Measurements from ENCODE around the gene SHB.
A peak's percentile ranks its signal among the peaks of the same experiment; 100 is the strongest.

The SHB gene

DNA sequence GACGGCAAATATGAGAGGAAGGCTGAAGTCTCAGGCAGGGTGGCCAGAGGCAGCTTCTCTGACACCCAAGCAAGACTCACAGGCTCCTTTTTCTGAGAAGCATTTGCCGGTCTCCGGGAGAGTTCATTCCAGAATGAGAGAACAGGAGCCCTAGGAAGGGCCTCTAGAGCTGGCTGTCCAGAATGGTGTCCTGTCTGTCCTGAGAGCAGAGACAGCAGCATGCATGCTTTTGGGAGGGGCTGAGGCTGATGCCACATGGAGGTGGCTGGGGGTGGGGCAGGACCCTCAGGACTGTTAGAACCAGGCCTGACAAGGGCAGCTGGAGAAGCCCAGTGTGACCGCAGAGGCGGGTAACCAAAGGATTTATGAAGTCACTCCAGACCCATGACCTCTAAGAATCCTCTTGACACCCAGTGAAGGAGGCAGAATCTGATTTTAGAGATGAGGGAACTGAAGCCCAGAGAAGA lies 60.0 kb downstream of the SHB start:
- Histone ChIP-seq H3K27me3 (ENCODE audit: control insufficient read depth, insufficient read depth, low read length) (no peaks in the 10 kb centered on the region), H3K4me1 (ENCODE audit: control insufficient read depth, insufficient read depth, low read length) (peaks cover 39% of the 10 kb centered on the region), H3K9me3 (ENCODE audit: control insufficient read depth, insufficient read depth, low read depth, low read length) (no peaks in the 10 kb centered on the region), H3K4me3 (ENCODE audit: low read depth, low read length) (no peak overlapping the region), H3K9ac (ENCODE audit: low read length) (peak overlapping the region; percentile 39), H3K27ac (ENCODE audit: low read depth, low read length) (peak overlapping the region; percentile 28; the same call in 1 of the 2 replicates), H3K36me3 (ENCODE audit: control insufficient read depth, insufficient read depth, low read length) (peaks cover 18% of the 10 kb centered on the region; the same call in 1 of the 2 replicates)

- Histone ChIP-seq H3K9ac (ENCODE audit: low read length) (peak overlapping the region; percentile 39), H3K36me3 (ENCODE audit: control insufficient read depth, insufficient read depth, low read length) (peaks cover 14% of the 10 kb centered on the region; the same call in 1 of the 2 replicates), H3K9me3 (ENCODE audit: control insufficient read depth, insufficient read depth, low read depth, low read length) (no peaks in the 10 kb centered on the region), H3K4me1 (ENCODE audit: control insufficient read depth, insufficient read depth, low read length) (peaks cover 35% of the 10 kb centered on the region), H3K27me3 (ENCODE audit: control insufficient read depth, insufficient read depth, low read length) (no peaks in the 10 kb centered on the region), H3K27ac (ENCODE audit: low read depth, low read length) (peak overlapping the region; percentile 28; the same call in 1 of the 2 replicates), H3K4me3 (ENCODE audit: low read depth, low read length) (no peak overlapping the region)
Observed at GRCh38 chr9:38008168-38009034, 60.6 kb downstream of the SHB start.

DNA sequence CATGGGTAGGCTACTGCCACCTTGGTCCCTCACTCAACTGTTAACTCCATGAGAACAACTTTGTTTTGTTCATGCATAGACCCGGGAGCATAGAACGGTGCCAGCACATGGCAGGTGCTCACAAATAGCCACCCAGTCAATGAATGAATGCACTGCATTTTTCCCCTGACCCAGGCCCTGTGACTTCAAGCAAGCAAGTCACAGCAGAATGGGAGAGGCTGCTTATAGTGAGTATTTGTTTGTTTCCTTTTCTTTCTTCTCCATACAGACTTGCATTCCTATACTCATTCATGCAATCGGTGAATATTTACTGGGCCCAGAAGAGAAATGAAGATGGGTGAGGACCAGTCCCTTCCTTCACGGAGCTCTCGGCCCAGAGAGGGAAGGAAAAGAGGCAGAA lies 62.0 kb downstream of the SHB start:
- H3K4me1 ChIP-seq (ENCODE audit: control insufficient read depth, insufficient read depth, low read length), result peaks cover 35% of the 10 kb centered on the region
- no peak overlapping the region for H3K27ac ChIP-seq (ENCODE audit: low read depth, low read length)
- no peaks in the 10 kb centered on the region for H3K9me3 ChIP-seq (ENCODE audit: control insufficient read depth, insufficient read depth, low read depth, low read length)
- H3K36me3 ChIP-seq (ENCODE audit: control insufficient read depth, insufficient read depth, low read length), result peaks cover 7% of the 10 kb centered on the region; the same call in 1 of the 2 replicates
- H3K4me3 ChIP-seq (ENCODE audit: low read depth, low read length), result no peak overlapping the region
- H3K9ac ChIP-seq (ENCODE audit: low read length), result no peak overlapping the region
- no peaks in the 10 kb centered on the region for H3K27me3 ChIP-seq (ENCODE audit: control insufficient read depth, insufficient read depth, low read length)

GRCh38 chr9:38006163-38006562 lies 62.9 kb downstream of the SHB start:
- H3K27ac ChIP-seq (ENCODE audit: low read depth, low read length), result no peak overlapping the region
- no peak overlapping the region for H3K9ac ChIP-seq (ENCODE audit: low read length)
- peaks cover 35% of the 10 kb centered on the region for H3K4me1 ChIP-seq (ENCODE audit: control insufficient read depth, insufficient read depth, low read length)
- no peaks in the 10 kb centered on the region for H3K27me3 ChIP-seq (ENCODE audit: control insufficient read depth, insufficient read depth, low read length)
- no peak overlapping the region for H3K4me3 ChIP-seq (ENCODE audit: low read depth, low read length)
- no peaks in the 10 kb centered on the region for H3K9me3 ChIP-seq (ENCODE audit: control insufficient read depth, insufficient read depth, low read depth, low read length)
- H3K36me3 ChIP-seq (ENCODE audit: control insufficient read depth, insufficient read depth, low read length), result peaks cover 6% of the 10 kb centered on the region; the same call in 1 of the 2 replicates

DNA sequence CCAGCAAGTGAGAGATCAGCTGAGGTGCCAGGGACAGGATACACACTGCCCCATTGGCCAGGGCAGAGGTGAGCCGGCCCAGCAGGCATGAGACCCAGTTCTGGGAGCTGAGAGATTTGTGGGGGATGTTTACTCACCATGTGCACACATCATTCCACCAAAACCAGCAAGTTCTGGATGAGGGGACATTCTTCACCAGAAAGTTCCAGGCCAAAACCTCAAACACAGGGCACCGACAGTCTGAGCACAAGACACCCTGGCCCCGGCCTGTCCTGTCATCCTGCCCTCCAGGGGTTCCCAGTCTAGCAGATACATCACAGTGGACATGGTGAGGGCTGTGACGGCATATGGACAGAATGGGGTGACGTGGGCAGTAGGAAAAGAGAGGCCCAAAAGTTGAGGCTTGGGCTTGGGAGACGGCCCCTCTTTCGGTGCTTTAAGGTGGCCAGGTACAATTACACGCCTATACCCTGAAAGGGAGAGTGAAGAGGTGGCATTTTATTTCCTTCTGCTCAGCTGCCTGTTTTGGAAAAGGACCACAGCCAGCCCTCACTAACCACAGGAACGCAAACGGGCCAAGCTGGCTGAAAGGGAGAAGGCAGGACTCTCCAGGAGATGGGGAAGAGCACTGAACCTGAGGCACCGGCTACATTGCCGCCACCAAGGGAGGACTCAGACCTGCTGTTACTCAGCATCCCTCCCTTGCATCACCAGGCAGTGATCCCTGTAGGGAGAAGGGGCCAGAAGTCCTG lies 64.0 kb downstream of the SHB start:
- Histone ChIP-seq H3K4me3 (ENCODE audit: low read depth, low read length) (no peak overlapping the region), H3K4me1 (ENCODE audit: control insufficient read depth, insufficient read depth, low read length) (peaks cover 40% of the 10 kb centered on the region), H3K27ac (ENCODE audit: low read depth, low read length) (no peak overlapping the region)

GRCh38 chr9:38003946-38004808 lies 64.8 kb downstream of the SHB start:
- H3K4me3 ChIP-seq (ENCODE audit: low read depth, low read length), result no peak overlapping the region
- peaks cover 6% of the 10 kb centered on the region; the same call in 1 of the 2 replicates for H3K36me3 ChIP-seq (ENCODE audit: control insufficient read depth, insufficient read depth, low read length)
- peaks cover 43% of the 10 kb centered on the region for H3K4me1 ChIP-seq (ENCODE audit: control insufficient read depth, insufficient read depth, low read length)
- no peak overlapping the region for H3K9ac ChIP-seq (ENCODE audit: low read length)
- H3K9me3 ChIP-seq (ENCODE audit: control insufficient read depth, insufficient read depth, low read depth, low read length), result no peaks in the 10 kb centered on the region
- H3K27me3 ChIP-seq (ENCODE audit: control insufficient read depth, insufficient read depth, low read length), result no peaks in the 10 kb centered on the region
- H3K27ac ChIP-seq (ENCODE audit: low read depth, low read length), result no peak overlapping the region

More for the DNA sequence above, 64.0 kb downstream of the SHB start:
- no peak overlapping the region for H3K9ac ChIP-seq (ENCODE audit: low read length)
- H3K9me3 ChIP-seq (ENCODE audit: control insufficient read depth, insufficient read depth, low read depth, low read length), result no peaks in the 10 kb centered on the region
- peaks cover 6% of the 10 kb centered on the region; the same call in 1 of the 2 replicates for H3K36me3 ChIP-seq (ENCODE audit: control insufficient read depth, insufficient read depth, low read length)
- no peaks in the 10 kb centered on the region for H3K27me3 ChIP-seq (ENCODE audit: control insufficient read depth, insufficient read depth, low read length)

GRCh38 chr9:38003230-38003629 lies 65.8 kb downstream of the SHB start:
- Histone ChIP-seq H3K36me3 (ENCODE audit: control insufficient read depth, insufficient read depth, low read length) (peaks cover 6% of the 10 kb centered on the region; the same call in 1 of the 2 replicates), H3K9ac (ENCODE audit: low read length) (no peak overlapping the region), H3K4me3 (ENCODE audit: low read depth, low read length) (no peak overlapping the region), H3K27ac (ENCODE audit: low read depth, low read length) (no peak overlapping the region), H3K9me3 (ENCODE audit: control insufficient read depth, insufficient read depth, low read depth, low read length) (no peaks in the 10 kb centered on the region), H3K27me3 (ENCODE audit: control insufficient read depth, insufficient read depth, low read length) (no peaks in the 10 kb centered on the region), H3K4me1 (ENCODE audit: control insufficient read depth, insufficient read depth, low read length) (peaks cover 41% of the 10 kb centered on the region)

DNA sequence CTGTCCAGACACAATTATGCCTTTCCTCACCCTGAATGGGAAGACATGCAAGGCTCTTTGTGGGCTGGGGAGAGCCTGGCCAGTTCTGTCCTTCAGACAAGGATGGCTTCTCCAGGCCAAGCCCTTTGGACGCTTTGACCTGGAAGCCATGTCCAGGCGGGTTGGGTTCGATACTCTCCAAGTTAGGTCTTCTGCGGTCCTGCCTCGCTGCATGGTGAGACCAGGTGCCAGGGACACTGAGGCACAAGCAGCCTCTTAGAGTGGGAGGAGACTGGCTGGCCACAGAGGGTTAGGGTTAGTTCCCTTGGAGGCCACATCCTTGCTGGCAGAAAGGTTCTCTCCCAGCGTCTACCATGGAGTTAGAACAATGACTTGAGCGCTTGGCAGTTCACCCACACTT lies 67.6 kb downstream of the SHB start:
- peaks cover 29% of the 10 kb centered on the region; the same call in 1 of the 2 replicates for H3K4me1 ChIP-seq (ENCODE audit: control insufficient read depth, insufficient read depth, low read length)
- H3K4me3 ChIP-seq (ENCODE audit: low read depth, low read length), result no peak overlapping the region
- no peaks in the 10 kb centered on the region for H3K27me3 ChIP-seq (ENCODE audit: control insufficient read depth, insufficient read depth, low read length)
- no peak overlapping the region for H3K27ac ChIP-seq (ENCODE audit: low read depth, low read length)
- peaks cover 6% of the 10 kb centered on the region; the same call in 1 of the 2 replicates for H3K36me3 ChIP-seq (ENCODE audit: control insufficient read depth, insufficient read depth, low read length)
- H3K9me3 ChIP-seq (ENCODE audit: control insufficient read depth, insufficient read depth, low read depth, low read length), result no peaks in the 10 kb centered on the region
- H3K9ac ChIP-seq (ENCODE audit: low read length), result no peak overlapping the region

DNA sequence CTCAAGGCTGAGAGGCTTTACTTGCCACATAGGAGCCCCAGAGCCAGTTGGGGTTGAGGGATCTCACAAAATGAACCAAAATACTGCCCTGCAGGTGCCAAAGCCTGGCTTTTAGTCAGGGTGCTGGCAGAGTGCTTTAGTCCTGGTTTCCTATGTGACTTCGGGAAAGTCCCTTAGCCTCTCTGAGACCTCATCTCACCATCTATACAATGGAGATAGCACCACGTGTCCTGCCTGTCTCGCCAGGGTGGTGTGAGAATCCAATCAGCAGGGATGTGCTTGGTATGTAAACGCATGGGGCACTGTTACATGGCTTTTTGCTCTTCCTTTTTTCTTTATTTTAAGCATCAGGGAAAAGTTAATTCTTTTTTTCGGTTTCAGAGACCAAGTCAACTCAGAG lies 68.3 kb downstream of the SHB start:
- Histone ChIP-seq H3K9me3 (ENCODE audit: control insufficient read depth, insufficient read depth, low read depth, low read length) (no peaks in the 10 kb centered on the region), H3K4me1 (ENCODE audit: control insufficient read depth, insufficient read depth, low read length) (peaks cover 29% of the 10 kb centered on the region; the same call in 1 of the 2 replicates), H3K9ac (ENCODE audit: low read length) (no peak overlapping the region), H3K4me3 (ENCODE audit: low read depth, low read length) (no peak overlapping the region), H3K27me3 (ENCODE audit: control insufficient read depth, insufficient read depth, low read length) (no peaks in the 10 kb centered on the region), H3K27ac (ENCODE audit: low read depth, low read length) (no peak overlapping the region), H3K36me3 (ENCODE audit: control insufficient read depth, insufficient read depth, low read length) (peaks cover 6% of the 10 kb centered on the region; the same call in 1 of the 2 replicates)

GRCh38 chr9:38000332-38000731 lies 68.7 kb downstream of the SHB start:
- no peaks in the 10 kb centered on the region for H3K9me3 ChIP-seq (ENCODE audit: control insufficient read depth, insufficient read depth, low read depth, low read length)
- peaks cover 6% of the 10 kb centered on the region; the same call in 1 of the 2 replicates for H3K36me3 ChIP-seq (ENCODE audit: control insufficient read depth, insufficient read depth, low read length)
- H3K27me3 ChIP-seq (ENCODE audit: control insufficient read depth, insufficient read depth, low read length), result no peaks in the 10 kb centered on the region
- no peak overlapping the region for H3K9ac ChIP-seq (ENCODE audit: low read length)
- H3K27ac ChIP-seq (ENCODE audit: low read depth, low read length), result no peak overlapping the region
- H3K4me3 ChIP-seq (ENCODE audit: low read depth, low read length), result no peak overlapping the region
- peaks cover 29% of the 10 kb centered on the region; the same call in 1 of the 2 replicates for H3K4me1 ChIP-seq (ENCODE audit: control insufficient read depth, insufficient read depth, low read length)
